Measurements from ENCODE around the gene RAB28.

- TF ChIP-seq CTCF (IDR thresholded peaks at IDR 0.05), result no peak
- TF ChIP-seq EP300 (IDR thresholded peaks at IDR 0.05), result no peak
These were observed 6.0 kb downstream of the RAB28 start for GRCh38 chr4:13478131-13478530.
